GM21423 (cell line): Measurements from ENCODE around the gene IL17REL.

Source experiments
- ATAC-seq: cut with Tn5 transposase; IDR thresholded peaks from one replicate; pipeline ENCODE4 v1.9.1; 2021; ENCODE audit warnings: mild to moderate bottlenecking, moderate library complexity; ENCODE audit not compliant: unreplicated experiment

Gene IL17REL

DNA sequence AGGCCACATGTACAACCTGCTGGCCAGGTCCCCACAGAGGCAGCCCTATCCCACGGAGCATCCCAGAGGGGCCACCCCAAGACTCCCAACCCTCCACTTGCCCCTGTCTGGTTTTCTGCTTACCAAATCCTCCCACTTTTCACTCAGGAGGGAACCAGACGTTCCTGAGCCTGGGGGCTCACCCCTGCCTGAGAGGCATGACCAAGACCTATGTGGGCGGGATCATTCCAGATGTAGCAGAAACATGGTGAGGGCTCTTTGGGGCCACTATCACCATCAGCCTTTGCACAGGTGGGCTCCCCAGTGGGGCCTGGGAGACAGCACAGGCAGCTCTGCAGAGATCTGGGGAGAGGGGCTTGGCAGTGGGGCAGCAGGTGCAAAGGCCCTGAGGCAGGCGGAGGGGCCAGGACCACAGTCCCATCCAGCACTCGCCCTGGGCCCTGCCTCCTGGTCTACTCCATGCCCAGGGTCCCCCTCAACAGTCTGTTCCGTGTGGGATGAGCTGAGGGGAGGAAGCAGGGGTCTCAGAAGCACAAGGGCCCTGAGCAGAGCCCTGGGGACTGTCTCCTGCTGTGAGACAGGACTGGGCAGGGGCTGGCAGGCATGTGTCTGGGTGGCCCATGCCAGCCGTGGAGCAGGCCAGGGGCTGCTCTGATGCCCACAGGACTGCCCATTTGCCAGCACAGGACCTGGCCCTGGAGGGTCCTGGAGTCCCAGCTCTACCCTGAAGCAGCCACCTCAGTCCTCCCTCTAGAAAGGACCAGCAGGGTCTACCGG is 42.6 kb downstream of the IL17REL start:
- ATAC-seq: peak; percentile 1

DNA sequence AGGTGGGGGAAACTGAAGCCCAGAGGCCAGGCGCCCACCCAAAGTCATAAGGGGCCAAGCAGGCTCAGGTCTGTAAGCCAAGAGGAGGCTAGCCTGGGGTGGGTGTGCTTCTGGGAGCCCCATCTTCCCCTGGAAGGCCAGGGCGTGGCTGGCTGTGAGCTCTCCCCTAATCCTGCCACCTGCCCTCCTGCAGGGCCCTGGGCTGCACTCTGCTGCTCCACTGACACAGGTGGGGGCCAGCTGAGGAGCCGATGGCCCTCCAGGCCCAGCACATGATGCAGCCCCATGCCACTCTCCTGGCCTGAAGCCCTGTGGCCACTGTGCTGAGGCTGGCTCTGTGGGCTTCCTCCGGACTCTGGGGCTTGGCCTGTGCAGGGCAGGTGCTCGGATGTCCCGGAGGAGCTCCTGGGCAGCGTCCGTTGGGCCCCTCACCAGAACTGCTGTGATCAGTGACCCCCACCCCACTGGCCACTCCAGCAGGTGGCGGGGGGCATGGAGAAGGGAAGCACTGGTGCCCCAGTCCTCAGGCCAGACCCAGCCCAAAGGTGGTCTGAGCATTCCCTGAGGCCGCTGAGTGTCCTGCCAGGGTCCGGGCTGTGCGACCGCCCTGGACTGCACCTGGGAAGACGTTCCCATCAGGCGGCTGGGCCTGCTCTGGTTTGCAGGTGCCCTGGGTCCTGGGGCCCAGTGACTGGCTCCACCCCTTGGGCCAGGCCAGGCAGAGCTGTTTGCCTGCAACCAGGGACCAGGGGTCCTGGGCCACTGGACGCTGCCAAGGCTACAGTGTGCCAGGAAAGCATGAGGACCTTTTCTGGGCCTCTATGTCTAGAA is 43.5 kb downstream of the IL17REL start:
- ATAC-seq: no peak

DNA sequence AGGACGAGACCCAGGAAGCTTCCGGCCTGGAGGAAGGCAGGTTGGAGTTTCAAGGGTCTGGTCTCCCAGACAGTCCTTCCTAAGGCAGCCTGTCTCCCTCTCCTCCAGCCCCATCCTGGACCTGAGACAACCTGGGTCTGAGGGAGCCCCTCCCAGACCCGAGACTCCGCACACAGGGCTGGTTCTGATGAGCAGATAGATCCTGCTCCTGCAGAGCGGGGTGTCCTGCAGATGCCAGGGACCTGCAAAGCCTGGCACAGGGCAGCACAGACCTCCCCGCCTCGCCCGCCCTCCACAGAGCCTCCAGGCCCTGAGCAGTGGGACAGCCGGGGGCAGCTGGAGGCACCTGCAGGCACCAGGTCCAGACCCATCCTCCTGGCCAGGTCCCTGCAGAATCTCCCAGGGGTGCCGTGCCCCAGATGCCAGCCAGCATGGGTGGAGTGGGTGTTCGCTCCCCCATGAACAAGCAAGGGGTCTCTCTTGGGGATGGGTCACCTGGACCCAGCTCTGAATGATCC is 44.2 kb downstream of the IL17REL start:
- no peak for ATAC-seq

DNA sequence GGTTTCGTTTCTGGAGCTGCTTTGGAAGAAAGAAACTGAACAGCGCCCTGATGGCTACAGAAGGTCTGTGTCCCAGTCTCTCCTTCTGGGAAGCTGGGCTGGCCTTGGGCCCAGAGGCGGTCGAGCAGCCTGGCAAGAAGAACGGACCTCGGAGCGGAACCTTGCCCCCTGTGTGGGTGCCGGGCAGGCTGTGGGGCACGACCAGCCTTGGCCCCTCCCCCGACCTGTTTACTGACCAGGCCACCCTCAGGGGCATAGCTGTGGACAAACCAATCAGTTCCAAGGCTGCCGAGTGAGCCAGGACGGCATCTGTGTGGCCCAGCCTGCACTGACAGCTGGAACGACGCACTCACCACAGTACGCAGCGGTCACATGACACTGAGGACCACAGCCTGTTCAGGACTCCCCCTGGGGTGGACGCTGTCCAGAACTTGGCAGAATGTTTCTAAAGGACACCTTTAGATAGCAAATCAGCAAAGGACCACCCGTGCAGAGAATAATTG is 44.8 kb downstream of the IL17REL start:
- ATAC-seq: no peak

DNA sequence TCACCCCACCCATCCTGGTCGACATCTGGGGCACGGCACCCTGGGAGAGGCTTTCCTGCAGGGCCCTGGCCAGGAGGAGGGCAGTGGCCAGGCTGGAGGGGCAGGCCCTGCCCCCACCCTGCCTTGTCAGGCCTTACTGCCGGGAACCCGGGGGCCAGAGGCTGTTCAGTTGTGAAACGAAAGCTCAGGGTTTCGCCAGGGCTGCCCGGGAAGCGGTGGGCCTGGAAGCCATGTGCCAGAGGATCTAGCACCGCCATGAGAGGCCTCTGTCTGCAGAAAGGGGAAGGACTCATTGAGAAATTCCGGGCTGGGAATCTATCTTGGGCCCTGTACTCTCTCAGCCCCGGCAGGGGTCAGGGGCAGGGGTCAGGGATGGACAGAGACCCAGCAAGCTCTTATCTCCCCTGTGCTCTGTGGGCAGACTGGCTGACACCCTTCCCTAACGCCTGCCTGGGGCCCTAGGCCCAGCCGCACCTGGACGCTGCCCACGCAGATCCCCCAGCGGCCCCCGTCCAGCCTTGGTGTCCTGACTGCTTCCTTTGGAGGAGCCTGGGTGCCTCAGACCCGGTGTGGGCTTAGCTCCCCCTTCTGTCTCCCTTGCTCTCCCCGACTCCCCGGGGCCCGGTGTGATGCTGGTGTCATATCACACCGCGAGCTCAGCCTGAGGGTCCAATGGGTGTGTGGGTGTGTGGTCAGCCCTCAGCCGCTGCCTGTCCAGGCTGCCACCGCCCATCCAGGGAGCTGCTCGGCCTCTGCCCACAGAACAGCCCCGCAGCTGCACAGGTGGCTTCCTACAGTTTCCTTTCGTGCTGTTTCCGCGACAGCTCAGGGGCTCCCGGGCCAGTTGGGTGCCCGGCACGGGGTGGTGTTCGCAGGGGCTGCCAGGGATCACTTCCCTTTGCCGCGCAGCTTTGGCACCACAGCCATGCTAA is 45.5 kb downstream of the IL17REL start:
- ATAC-seq: no peak

DNA sequence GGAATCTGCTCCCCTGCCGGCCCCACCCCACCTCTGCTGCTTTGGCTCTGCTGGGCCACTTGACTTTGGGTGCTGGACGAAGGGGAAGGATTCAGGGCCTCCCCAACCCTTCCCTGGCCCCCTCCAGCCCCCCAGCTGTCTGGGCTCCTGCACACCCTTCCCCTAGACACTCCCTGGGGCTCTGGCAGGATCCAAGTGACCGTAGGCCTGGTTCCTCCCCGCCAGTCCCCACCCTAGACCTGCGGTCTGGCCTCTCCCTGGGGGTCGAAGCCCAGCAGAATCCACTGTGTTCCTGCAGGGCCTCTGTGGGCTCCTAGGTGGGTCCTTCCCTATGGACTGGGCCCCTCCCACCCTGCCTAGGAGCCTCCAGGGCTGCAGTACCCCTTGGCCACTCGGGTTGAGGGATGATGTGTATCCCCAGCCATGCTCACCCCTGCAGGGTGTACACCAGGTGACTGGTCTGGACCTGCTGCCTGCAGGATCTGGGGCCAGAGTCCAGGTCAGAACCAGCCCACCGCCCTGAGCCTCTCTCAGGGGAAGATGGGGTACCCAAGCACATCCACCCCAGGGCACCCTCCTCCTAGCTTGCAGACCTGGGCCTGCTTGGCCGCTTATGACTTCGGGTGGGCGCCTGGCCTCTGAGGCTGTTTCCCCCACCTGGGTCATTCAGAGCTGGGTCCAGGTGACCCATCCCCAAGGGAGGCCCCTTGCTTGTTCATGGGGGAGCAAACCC is 46.4 kb downstream of the IL17REL start:
- ATAC-seq: no peak

DNA sequence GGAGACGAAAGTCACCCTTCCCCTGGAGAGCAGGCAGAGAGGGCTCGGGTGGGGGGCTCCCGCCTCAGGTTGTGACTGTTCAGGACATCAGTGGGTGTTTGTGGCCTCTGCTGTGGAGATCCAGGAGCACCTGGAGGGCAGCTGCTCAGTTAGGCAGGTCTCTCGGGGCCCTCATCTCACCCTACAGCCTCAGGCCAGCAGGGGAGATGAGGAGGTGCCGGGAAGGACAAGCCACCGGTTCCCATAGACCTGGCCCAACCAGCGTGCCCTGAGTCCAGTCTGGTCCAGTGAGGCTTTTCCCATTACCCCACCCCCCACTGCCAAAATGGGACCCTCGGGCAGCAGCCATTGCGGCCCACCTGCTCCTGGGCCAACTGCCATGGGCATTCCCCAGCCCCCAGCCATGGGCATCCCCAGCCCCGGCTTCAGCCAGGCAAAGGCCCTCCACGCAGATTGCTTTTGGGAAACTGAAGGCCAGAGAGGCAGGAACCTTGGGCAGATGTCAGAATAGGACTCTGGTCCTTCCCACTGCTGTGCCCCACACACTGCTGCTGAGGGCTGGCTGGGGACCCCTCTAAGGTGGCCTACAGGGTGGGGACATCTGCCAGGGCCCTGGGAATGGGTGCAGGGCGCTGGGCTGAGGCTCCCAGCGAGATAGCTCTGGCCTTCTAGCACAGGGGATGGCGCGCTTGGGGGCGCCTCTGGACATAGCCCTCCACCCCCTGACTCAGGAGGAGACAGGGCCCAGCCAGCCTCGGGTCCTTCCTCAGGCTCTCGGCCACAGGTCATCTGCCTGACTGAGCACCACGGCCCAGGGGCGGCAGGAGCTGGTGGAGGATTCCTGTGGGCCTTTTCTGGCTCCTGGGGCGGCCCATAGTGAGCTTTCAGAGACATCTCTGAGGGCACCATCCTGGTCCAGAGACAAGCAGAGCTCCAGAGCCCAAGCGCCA is 47.2 kb downstream of the IL17REL start:
- ATAC-seq: no peak

DNA sequence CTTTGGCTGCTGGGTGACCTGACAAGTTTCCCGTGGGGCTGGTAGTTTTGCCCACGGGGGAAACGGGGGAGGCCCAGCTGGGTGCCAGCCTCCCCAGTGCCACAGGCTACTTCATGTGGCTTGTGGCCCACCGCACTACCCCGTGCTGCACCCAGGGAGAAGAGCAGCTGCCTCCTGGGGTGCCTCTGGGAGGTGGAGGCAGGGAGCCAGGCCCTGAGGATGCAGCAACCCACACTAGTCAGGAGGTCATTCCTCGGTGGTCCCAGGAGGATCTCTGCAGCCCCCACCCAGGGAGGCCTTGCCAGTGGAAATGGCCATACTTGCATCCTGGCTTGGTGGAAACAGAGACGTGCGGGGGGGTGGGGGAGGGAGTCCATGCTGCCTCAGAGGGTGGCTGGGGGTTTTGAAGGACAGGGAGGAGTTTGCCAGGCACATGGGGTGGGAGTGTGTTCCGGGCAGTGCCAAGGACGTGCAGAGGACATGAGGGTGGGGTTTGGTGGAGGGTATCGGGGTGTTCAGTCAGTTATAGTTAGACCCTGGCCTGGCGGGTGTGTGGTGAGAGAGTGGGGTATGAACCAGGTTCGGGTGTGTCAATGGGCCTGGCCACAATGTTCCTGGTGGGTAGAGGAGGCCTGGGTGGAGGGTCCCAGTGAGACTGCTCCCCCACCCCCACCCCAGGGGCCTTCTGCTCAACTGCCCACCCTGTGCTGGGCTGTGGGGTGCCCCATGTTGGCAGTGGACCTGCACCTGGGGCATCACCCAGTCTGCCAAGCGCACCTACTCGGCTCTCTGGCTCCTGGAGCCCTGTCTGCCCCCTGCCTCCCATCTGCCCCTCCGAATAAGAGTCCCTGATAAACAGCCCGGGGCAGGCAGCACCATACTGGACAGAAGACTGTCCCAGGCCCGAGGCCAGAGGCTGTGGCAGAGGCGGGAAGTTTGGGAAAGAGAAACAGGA is 48.2 kb downstream of the IL17REL start:
- ATAC-seq: no peak

DNA sequence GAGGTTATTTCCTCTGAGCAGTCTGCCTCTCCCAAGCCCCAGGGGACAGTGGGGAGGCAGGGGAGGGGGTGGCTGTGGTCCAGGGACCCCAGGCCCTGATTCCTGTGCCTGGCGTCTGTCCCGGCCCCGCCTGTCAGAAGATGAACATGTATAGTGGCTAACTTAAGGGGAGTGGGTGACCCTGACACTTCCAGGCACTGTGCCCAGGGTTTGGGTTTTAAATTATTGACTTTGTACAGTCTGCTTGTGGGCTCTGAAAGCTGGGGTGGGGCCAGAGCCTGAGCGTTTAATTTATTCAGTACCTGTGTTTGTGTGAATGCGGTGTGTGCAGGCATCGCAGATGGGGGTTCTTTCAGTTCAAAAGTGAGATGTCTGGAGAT is 48.9 kb downstream of the IL17REL start:
- no peak for ATAC-seq

DNA sequence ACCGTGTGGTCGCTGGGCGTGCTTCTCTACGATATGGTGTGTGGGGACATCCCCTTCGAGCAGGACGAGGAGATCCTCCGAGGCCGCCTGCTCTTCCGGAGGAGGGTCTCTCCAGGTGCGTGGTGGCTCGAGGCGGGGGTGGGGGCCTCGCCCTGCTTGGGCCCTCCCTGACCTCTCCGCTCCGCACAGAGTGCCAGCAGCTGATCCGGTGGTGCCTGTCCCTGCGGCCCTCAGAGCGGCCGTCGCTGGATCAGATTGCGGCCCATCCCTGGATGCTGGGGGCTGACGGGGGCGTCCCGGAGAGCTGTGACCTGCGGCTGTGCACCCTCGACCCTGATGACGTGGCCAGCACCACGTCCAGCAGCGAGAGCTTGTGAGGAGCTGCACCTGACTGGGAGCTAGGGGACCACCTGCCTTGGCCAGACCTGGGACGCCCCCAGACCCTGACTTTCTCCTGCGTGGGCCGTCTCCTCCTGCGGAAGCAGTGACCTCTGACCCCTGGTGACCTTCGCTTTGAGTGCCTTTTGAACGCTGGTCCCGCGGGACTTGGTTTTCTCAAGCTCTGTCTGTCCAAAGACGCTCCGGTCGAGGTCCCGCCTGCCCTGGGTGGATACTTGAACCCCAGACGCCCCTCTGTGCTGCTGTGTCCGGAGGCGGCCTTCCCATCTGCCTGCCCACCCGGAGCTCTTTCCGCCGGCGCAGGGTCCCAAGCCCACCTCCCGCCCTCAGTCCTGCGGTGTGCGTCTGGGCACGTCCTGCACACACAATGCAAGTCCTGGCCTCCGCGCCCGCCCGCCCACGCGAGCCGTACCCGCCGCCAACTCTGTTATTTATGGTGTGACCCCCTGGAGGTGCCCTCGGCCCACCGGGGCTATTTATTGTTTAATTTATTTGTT is 49.6 kb downstream of the IL17REL start:
- no peak for ATAC-seq

DNA sequence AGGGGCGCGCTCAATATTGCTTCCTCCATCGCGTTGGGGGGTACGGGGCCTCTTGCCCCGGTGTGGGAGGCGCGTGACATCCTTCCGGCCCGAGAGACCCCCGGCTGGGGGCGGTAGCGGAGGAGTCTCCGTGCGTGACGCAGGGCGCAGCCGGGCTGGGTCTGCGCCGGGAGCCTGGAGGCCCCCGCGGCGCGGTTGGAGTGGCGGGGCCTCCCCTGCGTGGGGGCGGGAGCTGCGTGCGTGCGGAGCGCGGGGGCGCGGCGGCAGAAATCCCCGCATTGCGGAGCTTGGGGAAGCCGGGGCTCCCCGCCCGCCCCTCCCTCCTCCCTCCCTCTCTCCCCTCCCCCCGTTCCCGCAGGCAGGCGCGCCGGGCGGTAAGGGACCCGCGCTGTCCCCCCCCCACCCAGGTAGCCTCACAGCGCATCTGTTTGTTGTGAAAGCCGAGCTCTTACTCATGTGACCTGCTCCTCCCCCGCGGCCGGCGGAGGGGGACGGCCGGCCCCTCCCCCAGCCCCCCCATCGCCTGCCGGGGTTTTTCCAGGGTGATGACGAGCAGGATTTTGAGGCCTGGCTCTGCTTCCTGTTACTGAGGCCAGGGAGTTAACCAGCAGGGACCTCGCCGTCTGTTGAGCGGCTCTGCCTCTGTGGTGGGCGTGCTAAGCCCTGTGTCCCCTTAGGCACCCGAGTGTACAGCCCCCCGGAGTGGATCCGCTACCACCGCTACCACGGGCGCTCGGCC is 50.4 kb downstream of the IL17REL start:
- peak; percentile 20 for ATAC-seq

DNA sequence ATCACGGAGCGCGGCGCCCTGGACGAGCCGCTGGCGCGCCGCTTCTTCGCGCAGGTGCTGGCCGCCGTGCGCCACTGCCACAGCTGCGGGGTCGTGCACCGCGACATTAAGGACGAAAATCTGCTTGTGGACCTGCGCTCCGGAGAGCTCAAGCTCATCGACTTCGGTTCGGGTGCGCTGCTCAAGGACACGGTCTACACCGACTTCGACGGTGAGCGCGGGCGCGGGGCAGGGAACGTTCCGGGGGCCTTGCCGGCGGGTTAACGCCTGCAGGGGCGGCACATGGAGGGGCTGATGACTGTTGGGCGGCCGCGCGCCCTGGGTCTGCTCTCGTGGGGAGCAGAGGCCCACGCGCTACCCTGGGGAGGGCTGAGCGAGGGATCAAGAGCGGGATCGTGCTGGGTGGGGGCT is 51.0 kb downstream of the IL17REL start:
- ATAC-seq: no peak

DNA sequence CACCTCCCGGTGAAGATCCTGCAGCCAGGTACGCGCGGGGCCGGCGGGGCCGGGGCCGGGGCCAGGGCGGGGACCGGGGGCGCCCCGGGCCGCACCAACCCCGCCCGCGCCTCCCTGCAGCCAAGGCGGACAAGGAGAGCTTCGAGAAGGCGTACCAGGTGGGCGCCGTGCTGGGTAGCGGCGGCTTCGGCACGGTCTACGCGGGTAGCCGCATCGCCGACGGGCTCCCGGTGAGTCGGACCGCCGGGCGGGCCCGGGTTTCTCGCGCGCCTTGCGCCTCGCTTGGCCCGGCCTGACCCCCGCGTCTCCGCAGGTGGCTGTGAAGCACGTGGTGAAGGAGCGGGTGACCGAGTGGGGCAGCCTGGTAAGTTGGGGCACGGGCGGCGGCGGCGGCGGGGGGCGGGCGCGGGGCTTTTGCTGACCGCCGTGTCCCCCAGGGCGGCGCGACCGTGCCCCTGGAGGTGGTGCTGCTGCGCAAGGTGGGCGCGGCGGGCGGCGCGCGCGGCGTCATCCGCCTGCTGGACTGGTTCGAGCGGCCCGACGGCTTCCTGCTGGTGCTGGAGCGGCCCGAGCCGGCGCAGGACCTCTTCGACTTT is 51.5 kb downstream of the IL17REL start:
- no peak for ATAC-seq

DNA sequence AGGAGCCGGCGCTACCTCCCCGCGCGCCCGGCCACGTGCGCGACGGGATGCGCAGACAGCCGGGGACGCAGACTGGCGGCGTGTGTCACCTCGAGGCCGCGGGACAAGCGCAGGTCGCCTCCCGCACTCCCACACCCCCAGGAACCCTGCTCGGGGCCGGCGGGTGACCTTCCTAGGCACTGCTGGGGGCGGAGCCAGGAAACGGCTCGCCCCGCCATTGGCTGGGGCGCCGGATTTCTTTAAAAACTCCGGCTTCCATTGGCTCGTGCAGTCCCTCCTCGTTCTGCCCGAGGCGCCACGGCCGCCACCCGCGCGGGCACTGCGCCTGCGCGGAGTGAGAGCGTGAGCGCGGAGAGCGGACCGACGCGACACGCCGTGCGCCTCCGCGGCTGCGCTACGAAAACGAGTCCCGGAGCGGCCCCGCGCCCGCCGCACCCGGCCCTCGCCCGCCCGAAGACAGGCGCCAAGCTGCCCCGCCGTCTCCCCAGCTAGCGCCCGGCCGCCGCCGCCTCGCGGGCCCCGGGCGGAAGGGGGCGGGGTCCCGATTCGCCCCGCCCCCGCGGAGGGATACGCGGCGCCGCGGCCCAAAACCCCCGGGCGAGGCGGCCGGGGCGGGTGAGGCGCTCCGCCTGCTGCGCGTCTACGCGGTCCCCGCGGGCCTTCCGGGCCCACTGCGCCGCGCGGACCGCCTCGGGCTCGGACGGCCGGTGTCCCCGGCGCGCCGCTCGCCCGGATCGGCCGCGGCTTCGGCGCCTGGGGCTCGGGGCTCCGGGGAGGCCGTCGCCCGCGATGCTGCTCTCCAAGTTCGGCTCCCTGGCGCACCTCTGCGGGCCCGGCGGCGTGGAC is 52.2 kb downstream of the IL17REL start, which contains the start of gene PIM3:
PIM3 (plus strand) TSS at position 614 of the 846 bp plus-strand sequence; CDS start at position 790, 176 bp downstream.
- peak; percentile 55 for ATAC-seq

DNA sequence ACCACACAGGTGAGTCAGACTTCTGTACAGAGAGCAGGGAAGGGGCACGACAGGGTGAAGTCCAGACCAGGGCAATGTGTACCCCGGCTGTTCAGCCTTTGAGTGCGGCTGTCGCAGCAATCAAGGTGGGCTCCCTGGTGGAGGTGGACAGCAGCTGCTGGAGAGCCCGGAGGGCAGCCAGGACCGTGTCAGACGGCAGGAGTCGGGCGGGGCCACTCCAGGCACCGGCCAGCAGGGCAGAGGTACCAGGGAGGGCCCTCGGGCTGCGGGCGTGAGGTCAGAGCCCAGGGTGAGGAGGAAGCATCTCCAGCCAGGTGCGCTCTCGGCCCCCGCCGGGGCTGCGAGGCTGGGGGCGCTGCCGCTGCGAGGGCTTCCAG is 52.8 kb downstream of the IL17REL start:
- ATAC-seq: peak; percentile 0
